Lower leg skin (tissue), 4 donors: ENCODE results near the gene DTYMK. TPM values are rescaled to one million over a fixed set of nuclear protein-coding genes. Genes with fewer than 3 reads are reported as not detected.
A peak's percentile ranks its signal among the peaks of the same experiment; 100 is the strongest.

Experiments
- DNase-seq, 2 donors: peaks; one replicate each; pipeline ENCODE4 v3.0.0-alpha.2; 2019; ENCODE audit warnings: low spot score in 2 of 2
- H3K4me3 ChIP-seq: fragments of 200-600 bp; sonication (generic); 2 replicates; pipeline ENCODE4 v1.5.1; 2017; ENCODE audit warnings: mild to moderate bottlenecking, low read depth; ENCODE audit not compliant: poor library complexity, severe bottlenecking
- POLR2A ChIP-seq, 2 donors: fragments of 450-650 bp; IDR thresholded peaks; one replicate each; pipeline ENCODE4 v1.6.1; 2016 to 2017; ENCODE audit warnings: antibody characterized with exemption in 2 of 2, mild to moderate bottlenecking in 1 of 2, moderate library complexity in 1 of 2
- WGBS, 2 donors: methylation state at CpG; one replicate each; pipeline ENCODE4 v1.1.5; 2018; 5-methylcytosine and 5-hydroxymethylcytosine counted together
- intact Hi-C: fragments of 100-400 bp; cut with DNase I; formaldehyde crosslinking; loops from one replicate; pipeline ENCODE4 v1.15.0; 2023; ENCODE audit warnings: low total_unique reads
- total RNA-seq, 4 donors: library from RNA; depleted of rRNA; stranded (reverse); fragments of >200 nt; gene quantifications; one replicate each; pipeline ENCODE4 v1.1.0, GENCODE V29; 2016
- TF ChIP-seq, protein P1 (sequence below), 3 donors: fragments of 450-650 bp; IDR thresholded peaks; one replicate each; pipeline ENCODE4 v1.5.1; 2016; ENCODE audit warnings: antibody characterized with exemption in 3 of 3, mild to moderate bottlenecking in 3 of 3, moderate library complexity in 2 of 3

Gene DTYMK
- total RNA-seq, 4 donors from 2014 or later = 6.6 to 16.2 (median 12.0) TPM

DNA sequence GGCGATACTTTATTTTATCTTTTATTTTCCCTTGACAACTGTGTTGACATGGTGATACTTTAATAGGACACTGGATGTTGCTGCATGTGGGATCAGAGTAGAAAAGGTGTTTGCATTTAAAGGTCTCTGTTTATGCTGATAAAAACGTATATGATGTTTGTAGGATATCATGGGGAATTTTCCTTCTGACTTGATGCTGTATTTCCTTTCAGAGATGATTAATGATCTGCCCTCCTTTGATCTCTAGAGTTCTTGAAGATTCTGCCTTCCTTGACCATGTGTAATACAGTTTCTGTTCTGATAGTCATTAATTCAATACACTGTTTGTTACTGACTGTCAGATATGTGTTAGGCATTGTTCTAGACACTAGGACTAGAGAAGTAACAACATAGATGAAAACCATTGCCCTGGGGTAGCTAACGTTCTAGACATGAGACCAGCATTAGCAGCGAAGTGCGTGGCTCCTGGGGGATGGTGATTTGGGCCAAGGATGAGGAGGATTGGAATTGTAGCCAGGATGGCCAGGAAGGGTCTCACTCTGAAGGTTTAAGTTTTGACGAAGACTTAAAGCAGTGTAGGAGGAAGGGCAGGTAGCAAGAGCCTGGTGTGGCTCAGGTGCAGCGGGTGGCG is 46.3 kb downstream of the DTYMK start:
- H3K4me3 ChIP-seq = no peak overlapping the region
- 80 to 88% methylated on average over 8 of the region's 8 CpGs for WGBS, 2 donors
- no peak for DNase-seq
- intact Hi-C loops = no loop called here
- TF ChIP-seq POLR2A (IDR thresholded peaks at IDR 0.05) = no peak
- TF ChIP-seq, protein P1, sequence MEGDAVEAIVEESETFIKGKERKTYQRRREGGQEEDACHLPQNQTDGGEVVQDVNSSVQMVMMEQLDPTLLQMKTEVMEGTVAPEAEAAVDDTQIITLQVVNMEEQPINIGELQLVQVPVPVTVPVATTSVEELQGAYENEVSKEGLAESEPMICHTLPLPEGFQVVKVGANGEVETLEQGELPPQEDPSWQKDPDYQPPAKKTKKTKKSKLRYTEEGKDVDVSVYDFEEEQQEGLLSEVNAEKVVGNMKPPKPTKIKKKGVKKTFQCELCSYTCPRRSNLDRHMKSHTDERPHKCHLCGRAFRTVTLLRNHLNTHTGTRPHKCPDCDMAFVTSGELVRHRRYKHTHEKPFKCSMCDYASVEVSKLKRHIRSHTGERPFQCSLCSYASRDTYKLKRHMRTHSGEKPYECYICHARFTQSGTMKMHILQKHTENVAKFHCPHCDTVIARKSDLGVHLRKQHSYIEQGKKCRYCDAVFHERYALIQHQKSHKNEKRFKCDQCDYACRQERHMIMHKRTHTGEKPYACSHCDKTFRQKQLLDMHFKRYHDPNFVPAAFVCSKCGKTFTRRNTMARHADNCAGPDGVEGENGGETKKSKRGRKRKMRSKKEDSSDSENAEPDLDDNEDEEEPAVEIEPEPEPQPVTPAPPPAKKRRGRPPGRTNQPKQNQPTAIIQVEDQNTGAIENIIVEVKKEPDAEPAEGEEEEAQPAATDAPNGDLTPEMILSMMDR (IDR thresholded peaks at IDR 0.05) = no peak

DNA sequence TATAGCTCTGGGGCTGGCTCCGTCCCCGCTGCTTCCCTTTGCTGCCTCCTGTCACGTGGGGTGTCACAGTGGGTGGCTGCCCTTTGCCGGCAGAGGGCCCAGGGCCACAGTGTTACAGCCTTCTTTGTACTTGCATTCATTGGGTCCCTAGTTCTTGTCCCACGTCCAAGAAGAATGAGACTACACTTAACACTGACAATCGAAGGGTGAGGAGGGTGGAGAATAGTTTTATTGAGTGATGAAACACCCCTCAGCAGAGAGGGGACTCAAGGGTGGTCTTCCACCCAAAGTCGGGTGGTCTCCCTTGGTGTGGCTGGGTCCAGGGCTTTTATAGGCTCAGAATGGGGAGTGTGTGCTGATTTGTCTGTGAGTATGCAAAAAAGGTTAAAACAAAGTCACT is 47.2 kb downstream of the DTYMK start:
- intact Hi-C loops = no loop called here
- TF ChIP-seq POLR2A (IDR thresholded peaks at IDR 0.05) = no peak
- TF ChIP-seq, protein P1 (IDR thresholded peaks at IDR 0.05) = no peak
- no peak for DNase-seq
- WGBS, 2 donors = 94 to 95% methylated on average over 7 of the region's 7 CpGs
- H3K4me3 ChIP-seq = no peak overlapping the region

DNA sequence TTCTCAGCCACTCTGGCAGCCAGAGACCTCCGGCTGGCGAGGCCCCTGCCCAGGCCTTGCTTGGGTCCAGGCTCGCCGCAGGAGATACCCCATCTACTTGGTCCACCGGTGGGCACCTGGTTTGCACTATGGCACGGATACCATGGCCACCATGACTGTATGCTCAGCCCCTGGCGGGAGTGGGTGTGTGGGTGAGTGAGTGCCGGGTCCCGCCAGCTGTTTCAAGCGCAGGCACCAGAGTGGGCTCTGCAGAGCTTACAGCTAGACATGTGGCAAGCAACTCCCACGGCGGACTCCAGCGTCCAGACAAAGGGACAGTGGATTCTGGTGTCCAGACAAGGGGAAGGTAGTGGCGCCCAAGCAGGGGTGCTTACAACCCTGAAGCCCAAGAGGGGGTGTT is 47.7 kb downstream of the DTYMK start:
- WGBS, 2 donors = 95 to 96% methylated on average over 7 to 14 of the region's 14 CpGs
- TF ChIP-seq POLR2A (IDR thresholded peaks at IDR 0.05) = no peak
- TF ChIP-seq, protein P1 (IDR thresholded peaks at IDR 0.05) = no peak
- intact Hi-C loops = no loop called here
- H3K4me3 ChIP-seq = no peak overlapping the region
- DNase-seq = no peak

DNA sequence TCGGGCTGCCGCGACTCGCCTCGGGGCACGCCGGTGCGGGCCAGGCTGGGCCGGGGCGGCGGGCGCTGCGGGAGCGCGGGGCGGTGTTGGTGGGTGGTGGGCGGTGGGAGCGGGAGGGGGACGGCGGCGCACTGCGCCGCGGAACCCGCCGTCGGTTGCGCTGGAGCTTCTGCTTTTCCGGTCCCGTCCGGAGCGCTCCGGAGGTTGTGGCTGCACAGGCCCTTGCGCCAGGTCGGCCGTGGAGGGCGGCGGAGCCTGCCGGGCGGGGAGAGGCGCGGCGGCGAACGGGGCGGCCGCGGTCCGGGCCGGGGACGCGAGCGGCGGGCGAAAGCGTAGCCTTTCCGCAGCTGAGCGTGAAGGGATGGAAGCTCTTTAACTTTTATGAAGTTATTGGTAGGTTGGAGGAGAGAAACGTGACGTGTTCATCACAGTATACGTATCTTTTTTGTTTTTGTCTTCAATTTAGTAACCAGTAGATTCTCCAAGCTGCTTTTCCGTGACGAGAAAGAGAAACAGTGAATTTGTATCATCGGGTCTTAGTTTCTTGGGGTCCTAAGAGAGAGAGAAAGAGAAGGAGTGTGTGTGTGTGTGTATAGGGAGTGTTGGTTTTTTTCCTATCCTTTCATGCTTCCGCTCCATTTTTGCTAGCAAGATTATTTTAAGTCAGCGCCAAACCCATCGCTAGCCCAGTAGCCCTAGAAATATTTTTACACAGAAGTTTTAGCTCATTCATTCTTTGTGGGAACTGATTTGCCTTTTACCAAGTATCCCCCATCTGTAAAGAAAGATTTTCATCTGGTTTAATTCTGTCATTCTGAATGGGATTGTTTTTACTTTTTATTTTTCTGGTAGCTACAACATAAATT is 48.6 kb downstream of the DTYMK start:
- no peak for TF ChIP-seq POLR2A (IDR thresholded peaks at IDR 0.05)
- TF ChIP-seq, protein P1 (IDR thresholded peaks at IDR 0.05) = no peak
- no peak for DNase-seq
- peak overlapping the region; percentile 77 for H3K4me3 ChIP-seq
- WGBS, 2 donors = 1% methylated on average over 58 to 59 of the region's 67 CpGs
- intact Hi-C loops = no loop called here

DNA sequence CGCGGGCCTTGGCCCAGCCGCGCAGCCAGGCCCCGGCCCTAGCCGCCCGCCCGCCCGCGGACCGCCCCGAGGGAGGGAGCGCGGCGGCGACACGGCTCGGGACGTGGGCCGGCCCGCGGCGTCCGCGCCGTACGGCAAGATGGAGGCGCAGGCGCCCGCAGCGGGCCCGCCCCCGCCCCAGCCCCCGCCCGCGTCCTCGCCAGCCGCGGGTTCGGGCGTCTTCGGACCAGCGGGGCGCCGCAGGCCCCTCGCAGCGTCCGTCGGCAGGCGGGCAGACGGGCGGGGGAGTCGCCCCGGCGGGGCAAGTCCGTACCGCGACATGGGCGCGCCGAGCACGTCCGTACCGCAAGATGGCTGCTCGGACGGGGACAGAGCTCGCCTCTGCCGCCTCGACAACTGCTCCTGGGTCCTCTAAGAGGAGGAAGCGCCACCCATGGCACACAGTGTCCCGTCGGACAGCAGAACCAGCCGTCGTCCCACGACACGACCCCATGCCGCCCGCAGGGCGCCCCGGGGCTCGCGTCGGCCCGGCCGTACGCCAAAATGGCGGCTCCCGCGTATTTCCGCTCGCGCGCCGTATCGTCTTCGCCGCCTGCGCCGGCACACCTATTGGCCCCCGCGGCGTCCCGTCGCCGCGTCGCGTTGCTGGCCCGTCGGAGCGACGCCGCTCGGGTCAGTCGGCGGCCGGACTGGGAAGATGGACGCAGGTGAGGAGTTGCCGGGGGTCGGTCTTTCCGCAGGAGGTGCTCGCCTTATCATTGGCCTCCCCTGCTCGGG is 49.4 kb downstream of the DTYMK start, which contains the start of the genes ATG4B and THAP4:
ATG4B (plus strand) TSS at position 676 of the 777 bp plus-strand sequence; CDS start at position 698, 22 bp downstream.
THAP4 (minus strand) TSS at position 141 of the 777 bp plus-strand sequence. CDS start 141 bp downstream, outside the sequence.
- DNase-seq = peak; percentile 68 to 95
- intact Hi-C loops = no loop called here
- no peak for TF ChIP-seq POLR2A (IDR thresholded peaks at IDR 0.05)
- TF ChIP-seq, protein P1 (IDR thresholded peaks at IDR 0.05) = peak in 1 of 3 donors; percentile 26
- WGBS, 2 donors = 0% methylated on average over 3 to 21 of the region's 123 CpGs
- H3K4me3 ChIP-seq = peak within 1 kb of the TSS; percentile 77
